H1 (cell line): ENCODE measurements around the gene EML4. TPM values are rescaled to one million over a fixed set of nuclear protein-coding genes. Genes with fewer than 3 reads are reported as not detected.

Experiments used
- CTCF ChIA-PET: fragments of 300-600 bp; sonication (Branson Sonifier 250); formaldehyde crosslinking; loops from one replicate; lab custom pipeline; 2021; ENCODE audit not compliant: partially characterized antibody; lab: Charles Lee
- POLR2A ChIA-PET: fragments of 300-600 bp; sonication (Branson Sonifier 250); formaldehyde crosslinking; loops from one replicate; lab custom pipeline; 2021; ENCODE audit warnings: inconsistent platforms; ENCODE audit not compliant: partially characterized antibody; lab: Charles Lee
- DNase-seq, 2 experiments: peaks; one replicate each; pipeline versions ENCODE4 v3.0.0 to v3.0.0-alpha.2; 2010 to 2022; ENCODE audit warnings: low spot score in 2 of 2, low read depth in 1 of 2, mixed read lengths in 1 of 2
- FAIRE-seq: peaks from 2 replicates; lab custom pipeline; 2011; peaks lifted over from hg19 to GRCh38; lab: Jason Lieb, UNC
- H2AFZ ChIP-seq: 2 replicates; pipeline ENCODE4 v1.8.1; 2012; ENCODE audit warnings: low read length, inconsistent platforms
- H2AK5ac ChIP-seq: 2 replicates; pipeline ENCODE4 v1.6.1; 2013; ENCODE audit warnings: low read depth, low read length
- H2BK120ac ChIP-seq: replicated peaks from 2 replicates; pipeline ENCODE3; 2013; ENCODE audit warnings: low read depth, low read length, inconsistent platforms
- H2BK12ac ChIP-seq: 2 replicates; pipeline ENCODE4 v1.6.1; 2013; ENCODE audit warnings: low read depth, low read length
- H2BK15ac ChIP-seq: 2 replicates; pipeline ENCODE4 v1.6.1; 2013; ENCODE audit warnings: low read length
- H2BK20ac ChIP-seq: 2 replicates; pipeline ENCODE4 v1.6.1; 2013; ENCODE audit warnings: low read length
- H2BK5ac ChIP-seq: 2 replicates; pipeline ENCODE4 v1.6.1; 2013; ENCODE audit warnings: low read depth, low read length
- H3K14ac ChIP-seq: 2 replicates; pipeline ENCODE4 v1.6.1; 2013; ENCODE audit warnings: inconsistent platforms; ENCODE audit not compliant: insufficient read length
- H3K18ac ChIP-seq: 2 replicates; pipeline ENCODE4 v1.6.1; 2013; ENCODE audit warnings: low read length; ENCODE audit errors: extremely low read depth
- H3K23ac ChIP-seq: 2 replicates; pipeline ENCODE4 v1.6.1; 2013; ENCODE audit warnings: inconsistent platforms; ENCODE audit not compliant: insufficient read length
- H3K23me2 ChIP-seq: 2 replicates; pipeline ENCODE4 v1.6.1; 2013; ENCODE audit warnings: low read depth, low read length
- H3K27ac ChIP-seq: 2 replicates; pipeline ENCODE4 v1.6.1; 2011; ENCODE audit warnings: low read depth, low read length, inconsistent platforms
- H3K27me3 ChIP-seq, 4 experiments: replicated peaks in 1 of 4; 1 replicate in 1 of 4; 2 replicates in 3 of 4; pipeline versions ENCODE4 v1.6.1 to v1.8.1; 2011 to 2013; ENCODE audit warnings: low read length in 3 of 4, mild to moderate bottlenecking in 3 of 4, inconsistent platforms in 2 of 4, mixed read lengths in 2 of 4, moderate library complexity in 1 of 4; ENCODE audit not compliant: control insufficient read depth in 3 of 4, insufficient read depth in 3 of 4; ENCODE audit errors: extremely low read depth in 1 of 4
- H3K36me3 ChIP-seq, 4 experiments: 2 replicates each; pipeline versions ENCODE4 v1.6.1 to v1.8.1; 2011 to 2013; ENCODE audit warnings: mild to moderate bottlenecking in 4 of 4, low read length in 3 of 4, moderate library complexity in 2 of 4, control low read depth in 1 of 4, inconsistent platforms in 1 of 4; ENCODE audit not compliant: insufficient read depth in 4 of 4, control insufficient read depth in 2 of 4
- H3K4ac ChIP-seq: replicated peaks from 2 replicates; pipeline ENCODE3; 2013; ENCODE audit warnings: low read length, low read depth, mixed read lengths, inconsistent platforms; ENCODE audit not compliant: insufficient read length
- H3K4me1 ChIP-seq, 4 experiments: replicated peaks in 1 of 4; 1 replicate in 1 of 4; 2 replicates in 3 of 4; pipeline versions ENCODE4 v1.6.1 to v1.8.1; 2011 to 2013; ENCODE audit warnings: low read length in 3 of 4, inconsistent platforms in 2 of 4, mixed read lengths in 1 of 4; ENCODE audit not compliant: insufficient read depth in 4 of 4, control insufficient read depth in 3 of 4
- H3K4me2 ChIP-seq, 2 experiments: 2 replicates each; pipeline versions ENCODE4 v1.6.1 to v1.8.1; 2011 to 2013; ENCODE audit warnings: low read depth in 2 of 2, low read length in 2 of 2, control low read depth in 1 of 2, inconsistent platforms in 1 of 2, mild to moderate bottlenecking in 1 of 2; ENCODE audit not compliant: insufficient read depth in 1 of 2
- H3K4me3 ChIP-seq, 4 experiments: fragments of 200-600, 300-600 bp in 1 of 4; sonication (generic), shearing (Covaris generic), sonication (Bioruptor Twin) in 1 of 4; 2 replicates each; pipeline versions ENCODE4 v1.5.1 to v1.8.1; 2011 to 2016; ENCODE audit warnings: low read length in 4 of 4, low read depth in 3 of 4, control low read depth in 2 of 4, inconsistent platforms in 2 of 4, mild to moderate bottlenecking in 2 of 4, mixed read lengths in 1 of 4, moderate library complexity in 1 of 4; ENCODE audit not compliant: insufficient read depth in 2 of 4; ENCODE audit errors: extremely low read depth in 1 of 4
- H3K56ac ChIP-seq: replicated peaks from 2 replicates; pipeline ENCODE3; 2013; ENCODE audit warnings: low read depth, mild to moderate bottlenecking, mixed read lengths, low read length, inconsistent platforms; ENCODE audit not compliant: insufficient read length
- H3K79me1 ChIP-seq: 2 replicates; pipeline ENCODE4 v1.6.1; 2013; ENCODE audit warnings: low read depth, low read length, control low read depth
- H3K79me2 ChIP-seq, 2 experiments: 2 replicates each; pipeline versions ENCODE4 v1.6.1 to v1.8.1; 2012 to 2013; ENCODE audit warnings: low read length in 2 of 2, mild to moderate bottlenecking in 2 of 2, inconsistent platforms in 1 of 2; ENCODE audit not compliant: insufficient read depth in 2 of 2, control insufficient read depth in 1 of 2
- H3K9ac ChIP-seq, 4 experiments: replicated peaks in 1 of 4; 1 replicate in 1 of 4; 2 replicates in 3 of 4; pipeline versions ENCODE4 v1.6.1 to v1.8.1; 2011 to 2013; ENCODE audit warnings: low read depth in 3 of 4, low read length in 3 of 4, control low read depth in 2 of 4, mild to moderate bottlenecking in 2 of 4, moderate library complexity in 2 of 4, inconsistent platforms in 1 of 4; ENCODE audit errors: extremely low read depth in 1 of 4
- H3K9me3 ChIP-seq, 2 experiments: 2 replicates each; pipeline versions ENCODE4 v1.6.1 to v1.8.1; 2012 to 2013; ENCODE audit warnings: mild to moderate bottlenecking in 2 of 2, moderate library complexity in 2 of 2, control low read depth in 1 of 2, inconsistent platforms in 1 of 2, low read depth in 1 of 2, low read length in 1 of 2, mixed read lengths in 1 of 2; ENCODE audit not compliant: insufficient read depth in 2 of 2
- H4K20me1 ChIP-seq, 2 experiments: replicated peaks in 1 of 2; 2 replicates each; pipeline versions ENCODE3 to v1.8.1; 2011 to 2013; ENCODE audit warnings: inconsistent platforms in 2 of 2, low read length in 2 of 2, mild to moderate bottlenecking in 1 of 2; ENCODE audit not compliant: insufficient read depth in 2 of 2, control insufficient read depth in 1 of 2
- H4K5ac ChIP-seq: 2 replicates; pipeline ENCODE4 v1.6.1; 2013; ENCODE audit warnings: low read length, low read depth, mixed read lengths, inconsistent platforms; ENCODE audit not compliant: insufficient read length
- H4K8ac ChIP-seq: 2 replicates; pipeline ENCODE4 v1.8.0; 2013; ENCODE audit warnings: mild to moderate bottlenecking, moderate library complexity, low read length, inconsistent platforms; ENCODE audit not compliant: insufficient read depth; ENCODE audit errors: extremely low read depth
- H4K91ac ChIP-seq: replicated peaks from 2 replicates; pipeline ENCODE3; 2013; ENCODE audit warnings: low read length, mixed read lengths, inconsistent platforms; ENCODE audit not compliant: insufficient read length
- CHD1 ChIP-seq: IDR thresholded peaks from 2 replicates; pipeline ENCODE4 v1.6.1; 2012; ENCODE audit warnings: low read depth, low read length, improper control_type of control experiment
- E2F6 ChIP-seq: IDR thresholded peaks from 2 replicates; pipeline ENCODE4 v1.6.1; 2012; ENCODE audit warnings: inconsistent platforms
- HDAC2 ChIP-seq, 2 experiments: fragments of 300-600 bp in 1 of 2; sonication (generic) in 1 of 2; IDR thresholded peaks; 2 replicates each; pipeline ENCODE4 v1.6.1; 2011 to 2012; ENCODE audit warnings: low read depth in 2 of 2, low read length in 2 of 2, mild to moderate bottlenecking in 2 of 2, moderate library complexity in 2 of 2, borderline replicate concordance in 1 of 2, inconsistent platforms in 1 of 2
- JUND ChIP-seq: IDR thresholded peaks from 2 replicates; pipeline ENCODE4 v1.6.1; 2011; ENCODE audit warnings: mild to moderate bottlenecking, improper control_type of control experiment, low read length
- KDM1A ChIP-seq: fragments of 200-600, 300-600 bp; sonication (generic); IDR thresholded peaks from 2 replicates; pipeline ENCODE4 v1.7.1; 2016; ENCODE audit warnings: mild to moderate bottlenecking, low read length, borderline replicate concordance
- KDM4A ChIP-seq: IDR thresholded peaks from one replicate; pipeline ENCODE4 v1.7.1; 2012; ENCODE audit warnings: low read depth, mild to moderate bottlenecking, moderate library complexity, low read length, inconsistent platforms; ENCODE audit not compliant: severe bottlenecking
- PHF8 ChIP-seq: fragments of 200-600 bp; sonication (generic); conservative IDR thresholded peaks from 2 replicates; pipeline ENCODE4 v1.7.1; 2012; ENCODE audit warnings: low read depth, mild to moderate bottlenecking, inconsistent platforms, low read length, moderate library complexity
- POLR2AphosphoS5 ChIP-seq: IDR thresholded peaks from 2 replicates; pipeline ENCODE4 v1.6.1; 2011; ENCODE audit warnings: low read depth, low read length
- RFX5 ChIP-seq: IDR thresholded peaks from 2 replicates; pipeline ENCODE4 v1.6.1; 2011; ENCODE audit warnings: low read depth, low read length, improper control_type of control experiment, borderline replicate concordance
- RNF2 ChIP-seq: fragments of 200-900, 300-1000 bp; sonication (generic); IDR thresholded peaks from 2 replicates; pipeline ENCODE4 v1.7.1; 2016; ENCODE audit warnings: borderline replicate concordance, low read depth, mild to moderate bottlenecking, antibody characterized with exemption, low read length; ENCODE audit not compliant: poor library complexity, severe bottlenecking; ENCODE audit errors: missing control alignments
- SP2 ChIP-seq: IDR thresholded peaks from 2 replicates; pipeline ENCODE4 v1.6.1; 2012; ENCODE audit warnings: mild to moderate bottlenecking, low read length, inconsistent platforms
- TCF12 ChIP-seq: IDR thresholded peaks from 2 replicates; pipeline ENCODE4 v1.6.1; 2011; ENCODE audit warnings: low read depth, mild to moderate bottlenecking, low read length
- YY1 ChIP-seq: IDR thresholded peaks from 2 replicates; pipeline ENCODE4 v1.6.1; 2011; ENCODE audit warnings: low read depth, mild to moderate bottlenecking, low read length
- WGBS, 2 experiments: shearing (Covaris generic) in 1 of 2; methylation state at CpG; one replicate each; pipeline versions ENCODE4 v1.1.6 to v1.1.7; 2013 to 2015; ENCODE audit warnings: low lambda C conversion rate in 2 of 2, mixed read lengths in 2 of 2, inconsistent platforms in 1 of 2, low coverage in 1 of 2, missing lambda C conversion rate in 1 of 2; ENCODE audit not compliant: insufficient replicate concordance in 2 of 2, insufficient coverage in 1 of 2, insufficient read length in 1 of 2; ENCODE audit errors: extremely low coverage in 1 of 2, missing lambda C conversion rate in 1 of 2; 5-methylcytosine and 5-hydroxymethylcytosine counted together
- polyA plus RNA-seq, 7 experiments: library from polyadenylated mRNA; depleted of rRNA in 3 of 7; stranded (reverse) in 5 of 7; unstranded in 2 of 7; fragments of >200 nt in 5 of 7; fragments of 200-250 nt in 2 of 7; gene quantifications; 1 replicate in 5 of 7; 2 replicates in 1 of 7; 4 replicates in 1 of 7; pipeline versions ENCODE4 v1.2.1 to v1.2.3, GENCODE V29; 2011 to 2013; ENCODE audit warnings: missing spikeins in 2 of 7, mixed read lengths in 2 of 7
- total RNA-seq: library from RNA; stranded (reverse); fragmentation: NEBNext Ultra II Directional; extraction: Animal tissue kit (Norgen Biotek cat#: 25700); gene quantifications from 2 replicates; pipeline ENCODE4 v1.2.1, GENCODE V29; 2021

Gene EML4
- total and polyA plus RNA-seq, 2 of the 8 experiments (the other 6 are each of a cell fraction or from before 2014, with no cell fraction given): 50.1 to 104 TPM

DNA sequence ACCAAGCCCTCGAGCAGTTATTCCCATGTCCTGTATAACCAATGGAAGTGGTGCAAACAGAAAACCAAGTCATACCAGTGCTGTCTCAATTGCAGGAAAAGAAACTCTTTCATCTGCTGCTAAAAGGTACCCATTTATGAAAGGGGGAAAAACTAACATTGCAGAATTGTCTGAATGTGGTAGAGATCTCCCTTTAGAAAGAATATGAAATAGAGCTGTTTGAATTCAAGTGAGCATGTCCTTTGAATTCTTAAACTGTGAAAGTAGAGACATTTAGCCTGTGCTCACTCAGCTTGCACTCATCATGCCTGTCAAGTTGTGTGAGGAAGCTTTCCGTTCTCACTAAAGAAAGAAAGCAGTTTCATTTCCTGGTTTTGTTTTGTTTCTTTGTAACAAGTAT is 87.4 kb downstream of the EML4 start:
- WGBS, 2 experiments: 97% methylated on average over 2 of the region's 2 CpGs; no CpG with 5 or more reads in 1 of the 2 experiments
- no peak for FAIRE-seq
- POLR2A ChIA-PET: no interaction called here
- no peak for TF ChIP-seq KDM4A
- no peak for TF ChIP-seq POLR2AphosphoS5
- no peak for TF ChIP-seq PHF8
- TF ChIP-seq RFX5: no peak
- TF ChIP-seq RNF2: no peak
- no peak for TF ChIP-seq E2F6
- no peak for TF ChIP-seq SP2
- no peak for TF ChIP-seq CHD1
- TF ChIP-seq KDM1A: no peak
- TF ChIP-seq YY1: no peak
- TF ChIP-seq TCF12: no peak
- no peak for TF ChIP-seq HDAC2 (IDR thresholded peaks at IDR 0.05; ENCODE audit: borderline replicate concordance in 1 of 2, low read depth in 2 of 2, low read length in 2 of 2)
- TF ChIP-seq JUND: no peak

More for the DNA sequence above, 87.4 kb downstream of the EML4 start:
- no peak overlapping the region for H2BK120ac ChIP-seq
- H3K23me2 ChIP-seq: no peaks in the 10 kb centered on the region
- peaks cover 0 to 4% (median 0%) of the 10 kb centered on the region in 4 experiments; a peak in 1 of 7 replicates for H3K4me1 ChIP-seq
- H3K23ac ChIP-seq: no peak overlapping the region
- H4K20me1 ChIP-seq: no peaks in the 10 kb centered on the region
- no peak for DNase-seq
- H3K27ac ChIP-seq: no peak overlapping the region; the same call in 1 of the 2 replicates
- H3K27me3 ChIP-seq: no peaks in the 10 kb centered on the region
- no peak overlapping the region for H3K18ac ChIP-seq
- no peak overlapping the region for H3K4me3 ChIP-seq
- no peaks in the 10 kb centered on the region for H3K9me3 ChIP-seq
- H2BK5ac ChIP-seq: no peak overlapping the region
- H2AFZ ChIP-seq: no peak overlapping the region
- no peaks in the 10 kb centered on the region for H3K79me2 ChIP-seq
- H2AK5ac ChIP-seq: no peak overlapping the region
- H2BK20ac ChIP-seq: no peak overlapping the region
- no peak overlapping the region for H2BK12ac ChIP-seq
- H3K4ac ChIP-seq: no peak overlapping the region
- H3K9ac ChIP-seq: no peak overlapping the region
- H2BK15ac ChIP-seq: no peak overlapping the region
- no peaks in the 10 kb centered on the region for H3K79me1 ChIP-seq
- H4K8ac ChIP-seq: no peak overlapping the region
- no peak overlapping the region for H4K5ac ChIP-seq
- H3K56ac ChIP-seq: no peak overlapping the region
- peaks cover 0 to 6% (median 0%) of the 10 kb centered on the region in 4 experiments; a peak in 2 of 8 replicates for H3K36me3 ChIP-seq
- CTCF ChIA-PET: interaction anchor here (1.6 kb wide), 1 partner anchor 163 kb away, joined by 3 read pairs; no protein-coding TSS in a partner anchor
- no peak overlapping the region for H3K4me2 ChIP-seq
- no peak overlapping the region for H4K91ac ChIP-seq
- no peak overlapping the region for H3K14ac ChIP-seq
